HepG2 (cell line): ENCODE data around the gene SERPINI1.

Experiments
- CHD4 ChIP-seq: fragments of 200-600 bp; sonication (generic); IDR thresholded peaks from 2 replicates; pipeline ENCODE4 v1.7.0; 2017; ENCODE audit warnings: mild to moderate bottlenecking, low read length, borderline replicate concordance
- CTCF ChIP-seq: sonication (generic); formaldehyde crosslinking; IDR thresholded peaks from 2 replicates; pipeline ENCODE4 v1.5.0; 2020; ENCODE audit warnings: mild to moderate bottlenecking, missing genetic modification reagents, moderate library complexity
- EHMT2 ChIP-seq: fragments of 200-600 bp; sonication (generic); IDR thresholded peaks from 2 replicates; pipeline ENCODE4 v1.7.0; 2017; ENCODE audit warnings: antibody characterized with exemption, low read depth, low read length, borderline replicate concordance
- ESRRA ChIP-seq: sonication (generic); formaldehyde crosslinking; IDR thresholded peaks from 2 replicates; pipeline ENCODE4 v1.5.1; 2020; ENCODE audit warnings: mild to moderate bottlenecking, low read depth, missing genetic modification reagents
- FUBP1 ChIP-seq: sonication (generic); formaldehyde crosslinking; IDR thresholded peaks from 2 replicates; pipeline ENCODE4 v1.5.1; 2020; ENCODE audit warnings: missing genetic modification reagents, mild to moderate bottlenecking, borderline replicate concordance
- GABPA ChIP-seq, 2 experiments: IDR thresholded peaks; 2 replicates each; pipeline ENCODE4 v1.6.1; 2011 to 2016; ENCODE audit warnings: low read depth in 2 of 2, low read length in 1 of 2, missing biosample characterization in 1 of 2, missing genetic modification characterization in 1 of 2
- MYC ChIP-seq: sonication (generic); formaldehyde crosslinking; IDR thresholded peaks from 2 replicates; pipeline ENCODE4 v1.9.0; 2021; ENCODE audit warnings: missing genetic modification reagents, borderline replicate concordance
- SIN3A ChIP-seq: IDR thresholded peaks from 2 replicates; pipeline ENCODE4 v1.6.1; 2011; ENCODE audit warnings: low read depth, mild to moderate bottlenecking, control low read depth, low read length, borderline replicate concordance
- SIN3B ChIP-seq: fragments of 150-350 bp; IDR thresholded peaks from 2 replicates; pipeline ENCODE4 v1.6.1; 2014; ENCODE audit warnings: low read length
- ZBTB4 ChIP-seq: sonication (generic); formaldehyde crosslinking; IDR thresholded peaks from 2 replicates; pipeline ENCODE4 v1.4.0; 2020; ENCODE audit warnings: missing genetic modification reagents, mild to moderate bottlenecking, borderline replicate concordance
- ZNF138 ChIP-seq: sonication (generic); formaldehyde crosslinking; IDR thresholded peaks from 2 replicates; pipeline ENCODE4 v1.5.0; 2020; ENCODE audit warnings: mild to moderate bottlenecking, low read depth, missing genetic modification reagents
- ZNF383 ChIP-seq: sonication (generic); formaldehyde crosslinking; IDR thresholded peaks from 2 replicates; pipeline ENCODE4 v1.4.0; 2020; ENCODE audit warnings: missing genetic modification reagents, mild to moderate bottlenecking, borderline replicate concordance
- TF ChIP-seq, protein P1 (sequence below): sonication (generic); formaldehyde crosslinking; IDR thresholded peaks from 2 replicates; pipeline ENCODE4 v1.5.1; 2020; ENCODE audit warnings: mild to moderate bottlenecking, moderate library complexity, missing genetic modification reagents
- TF ChIP-seq, protein P2 (sequence below): sonication (generic); formaldehyde crosslinking; IDR thresholded peaks from 2 replicates; pipeline ENCODE4 v1.5.0; 2020; ENCODE audit warnings: mild to moderate bottlenecking, missing genetic modification reagents

GRCh38 chr3:167710552-167710951 is 25.0 kb upstream of the SERPINI1 start:
- TF ChIP-seq CHD4 (no peak), ZNF383 (no peak), CTCF (CRISPR knock-in tag) (no peak), GABPA (IDR thresholded peaks at IDR 0.05; ENCODE audit: low read depth, low read length) (no peak), GABPA (CRISPR knock-in tag; IDR thresholded peaks at IDR 0.05; ENCODE audit: low read depth) (no peak), EHMT2 (no peak), MYC (no peak), FUBP1 (no peak), SIN3B (no peak), ESRRA (no peak), SIN3A (no peak), ZNF138 (no peak), ZBTB4 (CRISPR knock-in tag) (no peak)
- TF ChIP-seq, protein P1, sequence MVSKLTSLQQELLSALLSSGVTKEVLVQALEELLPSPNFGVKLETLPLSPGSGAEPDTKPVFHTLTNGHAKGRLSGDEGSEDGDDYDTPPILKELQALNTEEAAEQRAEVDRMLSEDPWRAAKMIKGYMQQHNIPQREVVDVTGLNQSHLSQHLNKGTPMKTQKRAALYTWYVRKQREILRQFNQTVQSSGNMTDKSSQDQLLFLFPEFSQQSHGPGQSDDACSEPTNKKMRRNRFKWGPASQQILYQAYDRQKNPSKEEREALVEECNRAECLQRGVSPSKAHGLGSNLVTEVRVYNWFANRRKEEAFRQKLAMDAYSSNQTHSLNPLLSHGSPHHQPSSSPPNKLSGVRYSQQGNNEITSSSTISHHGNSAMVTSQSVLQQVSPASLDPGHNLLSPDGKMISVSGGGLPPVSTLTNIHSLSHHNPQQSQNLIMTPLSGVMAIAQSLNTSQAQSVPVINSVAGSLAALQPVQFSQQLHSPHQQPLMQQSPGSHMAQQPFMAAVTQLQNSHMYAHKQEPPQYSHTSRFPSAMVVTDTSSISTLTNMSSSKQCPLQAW (CRISPR knock-in tag): no peak
- TF ChIP-seq, protein P2, sequence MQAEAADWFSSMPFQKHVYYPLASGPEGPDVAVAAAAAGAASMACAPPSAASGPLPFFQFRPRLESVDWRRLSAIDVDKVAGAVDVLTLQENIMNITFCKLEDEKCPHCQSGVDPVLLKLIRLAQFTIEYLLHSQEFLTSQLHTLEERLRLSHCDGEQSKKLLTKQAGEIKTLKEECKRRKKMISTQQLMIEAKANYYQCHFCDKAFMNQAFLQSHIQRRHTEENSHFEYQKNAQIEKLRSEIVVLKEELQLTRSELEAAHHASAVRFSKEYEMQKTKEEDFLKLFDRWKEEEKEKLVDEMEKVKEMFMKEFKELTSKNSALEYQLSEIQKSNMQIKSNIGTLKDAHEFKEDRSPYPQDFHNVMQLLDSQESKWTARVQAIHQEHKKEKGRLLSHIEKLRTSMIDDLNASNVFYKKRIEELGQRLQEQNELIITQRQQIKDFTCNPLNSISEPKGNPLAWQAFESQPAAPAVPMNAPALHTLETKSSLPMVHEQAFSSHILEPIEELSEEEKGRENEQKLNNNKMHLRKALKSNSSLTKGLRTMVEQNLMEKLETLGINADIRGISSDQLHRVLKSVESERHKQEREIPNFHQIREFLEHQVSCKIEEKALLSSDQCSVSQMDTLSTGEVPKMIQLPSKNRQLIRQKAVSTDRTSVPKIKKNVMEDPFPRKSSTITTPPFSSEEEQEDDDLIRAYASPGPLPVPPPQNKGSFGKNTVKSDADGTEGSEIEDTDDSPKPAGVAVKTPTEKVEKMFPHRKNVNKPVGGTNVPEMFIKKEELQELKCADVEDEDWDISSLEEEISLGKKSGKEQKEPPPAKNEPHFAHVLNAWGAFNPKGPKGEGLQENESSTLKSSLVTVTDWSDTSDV (CRISPR knock-in tag): no peak
